Measurements from ENCODE around the gene TLR9. TPM values are rescaled to one million over a fixed set of nuclear protein-coding genes. Genes with fewer than 3 reads are reported as not detected.

Gene TLR9
- total RNA-seq, 1 experiment from 2014 or later, result not detected

GRCh38 chr3:52196977-52197376 lies 28.5 kb downstream of the TLR9 start:
- no peak for DNase-seq (ENCODE audit: low read depth in 1 of 2, low spot score in 2 of 2)
- no peaks in the 10 kb centered on the region for H3K9me3 ChIP-seq (replicated peaks)
- H3K4me1 ChIP-seq (replicated peaks), result peaks cover 44% of the 10 kb centered on the region
- peaks cover 38% of the 10 kb centered on the region for H3K36me3 ChIP-seq
- H3K27me3 ChIP-seq (replicated peaks), result no peaks in the 10 kb centered on the region
- no peak overlapping the region for H3K4me3 ChIP-seq
- no peak overlapping the region for H3K27ac ChIP-seq

GRCh38 chr3:52195823-52196331 lies 29.6 kb downstream of the TLR9 start:
- Histone ChIP-seq H3K27me3 (replicated peaks) (no peaks in the 10 kb centered on the region), H3K27ac (no peak overlapping the region), H3K36me3 (peaks cover 27% of the 10 kb centered on the region), H3K4me1 (replicated peaks) (peaks cover 49% of the 10 kb centered on the region), H3K9me3 (replicated peaks) (no peaks in the 10 kb centered on the region), H3K4me3 (no peak overlapping the region)
- no peak for DNase-seq (ENCODE audit: low read depth in 1 of 2, low spot score in 2 of 2)

- H3K4me1 ChIP-seq (replicated peaks), result peaks cover 54% of the 10 kb centered on the region
- H3K27ac ChIP-seq, result no peak overlapping the region
- H3K4me3 ChIP-seq, result no peak overlapping the region
- H3K9me3 ChIP-seq (replicated peaks), result no peaks in the 10 kb centered on the region
- DNase-seq (ENCODE audit: low read depth in 1 of 2, low spot score in 2 of 2), result no peak
- H3K27me3 ChIP-seq (replicated peaks), result no peaks in the 10 kb centered on the region
- H3K36me3 ChIP-seq, result peaks cover 21% of the 10 kb centered on the region
These were observed 30.2 kb downstream of the TLR9 start for GRCh38 chr3:52195291-52195597.

GRCh38 chr3:52194485-52195290 lies 30.8 kb downstream of the TLR9 start:
- peaks cover 15% of the 10 kb centered on the region for H3K36me3 ChIP-seq
- H3K9me3 ChIP-seq (replicated peaks), result no peaks in the 10 kb centered on the region
- no peaks in the 10 kb centered on the region for H3K27me3 ChIP-seq (replicated peaks)
- DNase-seq (ENCODE audit: low read depth in 1 of 2, low spot score in 2 of 2), result no peak
- H3K4me1 ChIP-seq (replicated peaks), result peaks cover 60% of the 10 kb centered on the region
- H3K4me3 ChIP-seq, result no peak overlapping the region
- no peak overlapping the region for H3K27ac ChIP-seq

GRCh38 chr3:52193065-52193464 lies 32.4 kb downstream of the TLR9 start:
- DNase-seq (ENCODE audit: low read depth in 1 of 2, low spot score in 2 of 2), result no peak
- H3K27me3 ChIP-seq (replicated peaks), result no peaks in the 10 kb centered on the region
- H3K4me1 ChIP-seq (replicated peaks), result peaks cover 57% of the 10 kb centered on the region

GRCh38 chr3:52191663-52192062 lies 33.8 kb downstream of the TLR9 start:
- Histone ChIP-seq H3K4me1 (replicated peaks) (peaks cover 44% of the 10 kb centered on the region), H3K36me3 (no peaks in the 10 kb centered on the region), H3K9me3 (replicated peaks) (no peaks in the 10 kb centered on the region), H3K4me3 (no peak overlapping the region), H3K27me3 (replicated peaks) (no peaks in the 10 kb centered on the region), H3K27ac (peak overlapping the region; percentile 36; the same call in 1 of the 2 replicates)
- DNase-seq (ENCODE audit: low read depth in 1 of 2, low spot score in 2 of 2), result no peak

More at GRCh38 chr3:52193065-52193464, 32.4 kb downstream of the TLR9 start:
- no peak overlapping the region for H3K4me3 ChIP-seq
- no peaks in the 10 kb centered on the region for H3K9me3 ChIP-seq (replicated peaks)
- peaks cover 2% of the 10 kb centered on the region for H3K36me3 ChIP-seq
- no peak overlapping the region for H3K27ac ChIP-seq

- Histone ChIP-seq H3K4me1 (replicated peaks) (peaks cover 40% of the 10 kb centered on the region), H3K36me3 (no peaks in the 10 kb centered on the region), H3K4me3 (no peak overlapping the region), H3K27ac (peak overlapping the region; percentile 36), H3K27me3 (replicated peaks) (no peaks in the 10 kb centered on the region), H3K9me3 (replicated peaks) (no peaks in the 10 kb centered on the region)
- peak; percentile 85 to 88 for DNase-seq (ENCODE audit: low read depth in 1 of 2, low spot score in 2 of 2)
These were observed 35.0 kb downstream of the TLR9 start for GRCh38 chr3:52190294-52191074.

GRCh38 chr3:52188556-52188955 lies 36.9 kb downstream of the TLR9 start:
- Histone ChIP-seq H3K9me3 (replicated peaks) (no peaks in the 10 kb centered on the region), H3K27ac (no peak overlapping the region), H3K4me1 (replicated peaks) (peaks cover 40% of the 10 kb centered on the region), H3K4me3 (no peak overlapping the region), H3K27me3 (replicated peaks) (no peaks in the 10 kb centered on the region), H3K36me3 (no peaks in the 10 kb centered on the region)
- no peak for DNase-seq (ENCODE audit: low read depth in 1 of 2, low spot score in 2 of 2)

GRCh38 chr3:52186729-52187128 lies 38.7 kb downstream of the TLR9 start:
- Histone ChIP-seq H3K36me3 (no peaks in the 10 kb centered on the region), H3K27me3 (replicated peaks) (no peaks in the 10 kb centered on the region), H3K27ac (no peak overlapping the region), H3K4me3 (no peak overlapping the region), H3K9me3 (replicated peaks) (no peaks in the 10 kb centered on the region), H3K4me1 (replicated peaks) (peaks cover 30% of the 10 kb centered on the region)
- DNase-seq (ENCODE audit: low read depth in 1 of 2, low spot score in 2 of 2), result no peak

- no peak for DNase-seq (ENCODE audit: low read depth in 1 of 2, low spot score in 2 of 2)
- no peaks in the 10 kb centered on the region for H3K9me3 ChIP-seq (replicated peaks)
- H3K27ac ChIP-seq, result no peak overlapping the region
- peaks cover 28% of the 10 kb centered on the region for H3K4me1 ChIP-seq (replicated peaks)
- no peak overlapping the region for H3K4me3 ChIP-seq
- no peaks in the 10 kb centered on the region for H3K36me3 ChIP-seq
- no peaks in the 10 kb centered on the region for H3K27me3 ChIP-seq (replicated peaks)
These were observed 39.6 kb downstream of the TLR9 start for GRCh38 chr3:52185837-52186236.

GRCh38 chr3:52185311-52185710 lies 40.1 kb downstream of the TLR9 start:
- H3K27me3 ChIP-seq (replicated peaks), result no peaks in the 10 kb centered on the region
- no peak overlapping the region for H3K4me3 ChIP-seq
- no peaks in the 10 kb centered on the region for H3K36me3 ChIP-seq
- DNase-seq (ENCODE audit: low read depth in 1 of 2, low spot score in 2 of 2), result no peak
- H3K9me3 ChIP-seq (replicated peaks), result no peaks in the 10 kb centered on the region
- peaks cover 23% of the 10 kb centered on the region for H3K4me1 ChIP-seq (replicated peaks)
- no peak overlapping the region for H3K27ac ChIP-seq

GRCh38 chr3:52184690-52185089 lies 40.8 kb downstream of the TLR9 start:
- Histone ChIP-seq H3K27ac (no peak overlapping the region), H3K27me3 (replicated peaks) (no peaks in the 10 kb centered on the region), H3K36me3 (no peaks in the 10 kb centered on the region), H3K4me1 (replicated peaks) (peaks cover 17% of the 10 kb centered on the region), H3K4me3 (no peak overlapping the region), H3K9me3 (replicated peaks) (no peaks in the 10 kb centered on the region)
- DNase-seq (ENCODE audit: low read depth in 1 of 2, low spot score in 2 of 2), result no peak

- Histone ChIP-seq H3K4me3 (no peak overlapping the region), H3K27ac (no peak overlapping the region), H3K27me3 (replicated peaks) (no peaks in the 10 kb centered on the region), H3K36me3 (no peaks in the 10 kb centered on the region), H3K9me3 (replicated peaks) (no peaks in the 10 kb centered on the region), H3K4me1 (replicated peaks) (peaks cover 12% of the 10 kb centered on the region)
- DNase-seq (ENCODE audit: low read depth in 1 of 2, low spot score in 2 of 2), result no peak
These were observed 41.5 kb downstream of the TLR9 start for GRCh38 chr3:52183786-52184445.

- H3K4me1 ChIP-seq (replicated peaks), result peaks cover 12% of the 10 kb centered on the region
- DNase-seq (ENCODE audit: low read depth in 1 of 2, low spot score in 2 of 2), result no peak
- no peak overlapping the region for H3K4me3 ChIP-seq
- H3K27ac ChIP-seq, result no peak overlapping the region
- H3K36me3 ChIP-seq, result no peaks in the 10 kb centered on the region
- H3K9me3 ChIP-seq (replicated peaks), result no peaks in the 10 kb centered on the region
- H3K27me3 ChIP-seq (replicated peaks), result no peaks in the 10 kb centered on the region
These were observed 42.8 kb downstream of the TLR9 start for GRCh38 chr3:52182691-52183090.
